Mesenchymal stem cell (in vitro differentiated cells and primary cell): ENCODE data around the gene GRIFIN.

Experiments
- DNase-seq: peaks from one replicate; pipeline ENCODE4 v3.0.0-alpha.2; 2013
- H2AFZ ChIP-seq: one replicate; pipeline ENCODE4 v1.6.1; 2013; ENCODE audit warnings: low read depth, mild to moderate bottlenecking, control low read depth, inconsistent platforms, low read length, moderate library complexity
- H2AK5ac ChIP-seq: 2 replicates; pipeline ENCODE4 v1.6.1; 2013; ENCODE audit warnings: low read length, moderate library complexity, mild to moderate bottlenecking, inconsistent platforms; ENCODE audit not compliant: severe bottlenecking
- H2BK120ac ChIP-seq: one replicate; pipeline ENCODE4 v1.6.1; 2013; ENCODE audit warnings: low read depth, mild to moderate bottlenecking, inconsistent platforms, low read length, moderate library complexity
- H2BK12ac ChIP-seq, 2 experiments: one replicate each; pipeline ENCODE4 v1.6.1; 2013; ENCODE audit warnings: inconsistent platforms in 2 of 2, low read length in 2 of 2, mild to moderate bottlenecking in 2 of 2, moderate library complexity in 2 of 2, control low read depth in 1 of 2
- H2BK15ac ChIP-seq: one replicate; pipeline ENCODE4 v1.6.1; 2013; ENCODE audit warnings: mild to moderate bottlenecking, low read depth, inconsistent platforms; ENCODE audit not compliant: poor library complexity, severe bottlenecking
- H2BK5ac ChIP-seq: 2 replicates; pipeline ENCODE4 v1.6.1; 2013; ENCODE audit warnings: low read depth, mild to moderate bottlenecking, low read length, control low read depth, inconsistent platforms; ENCODE audit not compliant: poor library complexity, severe bottlenecking
- H3K14ac ChIP-seq, 2 experiments: one replicate each; pipeline ENCODE4 v1.6.1; 2013; ENCODE audit warnings: inconsistent platforms in 2 of 2, low read length in 2 of 2, control low read depth in 1 of 2, mild to moderate bottlenecking in 1 of 2, moderate library complexity in 1 of 2
- H3K18ac ChIP-seq, 2 experiments: one replicate each; pipeline ENCODE4 v1.6.1; 2013; ENCODE audit warnings: inconsistent platforms in 2 of 2, low read length in 2 of 2, control low read depth in 1 of 2, low read depth in 1 of 2, mild to moderate bottlenecking in 1 of 2
- H3K23ac ChIP-seq, 2 experiments: one replicate each; pipeline ENCODE4 v1.6.1; 2013; ENCODE audit warnings: inconsistent platforms in 2 of 2, low read length in 2 of 2, mild to moderate bottlenecking in 2 of 2, moderate library complexity in 2 of 2, control low read depth in 1 of 2
- H3K27ac ChIP-seq: 2 replicates; pipeline ENCODE4 v1.5.1; 2013; ENCODE audit warnings: mild to moderate bottlenecking, moderate library complexity, low read length, control low read depth, inconsistent platforms; ENCODE audit not compliant: poor library complexity, severe bottlenecking
- H3K27me3 ChIP-seq, 2 experiments: 2 replicates each; pipeline versions ENCODE4 v1.6.1 to v1.7.0; 2013; ENCODE audit warnings: low read length in 2 of 2, mild to moderate bottlenecking in 2 of 2, moderate library complexity in 2 of 2, control low read depth in 1 of 2, inconsistent platforms in 1 of 2; ENCODE audit not compliant: control insufficient read depth in 1 of 2, insufficient read depth in 1 of 2
- H3K36me3 ChIP-seq, 2 experiments: 2 replicates each; pipeline versions ENCODE4 v1.6.1 to v1.7.0; 2013; ENCODE audit warnings: low read length in 2 of 2, control low read depth in 1 of 2, inconsistent platforms in 1 of 2, low read depth in 1 of 2, mild to moderate bottlenecking in 1 of 2; ENCODE audit not compliant: insufficient read depth in 2 of 2, control insufficient read depth in 1 of 2
- H3K4ac ChIP-seq, 2 experiments: one replicate each; pipeline ENCODE4 v1.6.1; 2013; ENCODE audit warnings: inconsistent platforms in 2 of 2, low read length in 2 of 2, mild to moderate bottlenecking in 2 of 2, moderate library complexity in 2 of 2, control low read depth in 1 of 2, low read depth in 1 of 2
- H3K4me1 ChIP-seq: 2 replicates; pipeline ENCODE4 v1.6.1; 2013; ENCODE audit warnings: low read depth, low read length, control low read depth; ENCODE audit not compliant: control insufficient read depth, insufficient read depth
- H3K4me2 ChIP-seq: 2 replicates; pipeline ENCODE4 v1.6.1; 2013; ENCODE audit warnings: low read length, mild to moderate bottlenecking, inconsistent platforms; ENCODE audit not compliant: poor library complexity, severe bottlenecking
- H3K4me3 ChIP-seq, 2 experiments: 2 replicates each; pipeline versions ENCODE4 v1.5.1 to v1.7.0; 2013; ENCODE audit warnings: low read length in 2 of 2, mild to moderate bottlenecking in 2 of 2, control low read depth in 1 of 2, low read depth in 1 of 2; ENCODE audit not compliant: insufficient read depth in 1 of 2
- H3K79me1 ChIP-seq: replicated peaks from 2 replicates; pipeline ENCODE4 v1.6.1; 2013; ENCODE audit warnings: mild to moderate bottlenecking, control low read depth, low read length, inconsistent platforms; ENCODE audit not compliant: poor library complexity, severe bottlenecking
- H3K9ac ChIP-seq: 2 replicates; pipeline ENCODE4 v1.7.0; 2013; ENCODE audit warnings: mild to moderate bottlenecking, low read length, moderate library complexity
- H3K9me3 ChIP-seq: 2 replicates; pipeline ENCODE4 v1.7.0; 2013; ENCODE audit warnings: mild to moderate bottlenecking, low read length; ENCODE audit not compliant: control insufficient read depth
- H4K8ac ChIP-seq: one replicate; pipeline ENCODE4 v1.6.1; 2013; ENCODE audit warnings: inconsistent platforms, mild to moderate bottlenecking, low read length, moderate library complexity
- H4K91ac ChIP-seq: one replicate; pipeline ENCODE4 v1.6.1; 2013; ENCODE audit warnings: mild to moderate bottlenecking, low read length, inconsistent platforms
- WGBS: methylation state at CpG from one replicate; pipeline ENCODE4 v1.1.7; 2013; ENCODE audit warnings: mixed read lengths; 5-methylcytosine and 5-hydroxymethylcytosine counted together

GRIFIN gene

DNA sequence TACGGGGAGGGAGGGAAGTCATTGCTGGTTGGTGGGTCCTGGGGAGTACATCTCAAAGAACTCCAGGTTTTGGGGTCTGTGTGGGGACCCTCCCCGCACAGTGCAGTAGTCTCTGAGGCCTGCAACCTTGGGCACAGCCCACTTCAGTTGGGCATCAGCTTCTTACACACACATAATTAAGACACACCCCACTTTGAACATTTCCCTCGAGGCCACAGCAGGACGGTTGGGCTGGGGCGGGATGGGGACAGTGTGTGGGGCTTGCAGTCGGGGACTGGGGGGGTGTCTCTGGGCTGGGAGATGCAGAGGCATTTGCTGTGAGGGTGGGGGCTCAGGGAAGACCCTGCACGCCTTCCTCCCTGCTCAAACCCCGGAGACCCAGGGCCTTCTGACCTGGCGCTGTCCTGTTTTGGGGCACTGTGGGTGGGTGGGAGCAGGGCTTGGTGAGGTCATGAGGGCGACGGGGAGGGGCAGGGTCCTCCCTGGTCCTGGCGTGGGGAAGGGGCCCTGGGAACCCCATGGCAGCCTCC lies 44.6 kb upstream of the GRIFIN start:
- H2AFZ ChIP-seq, result no peak overlapping the region
- H3K9me3 ChIP-seq, result no peaks in the 10 kb centered on the region
- no peak overlapping the region for H3K14ac ChIP-seq
- H2AK5ac ChIP-seq, result no peak overlapping the region
- H2BK120ac ChIP-seq, result no peak overlapping the region
- no peak overlapping the region for H4K8ac ChIP-seq
- no peak overlapping the region for H3K18ac ChIP-seq
- H2BK12ac ChIP-seq, result no peak overlapping the region
- no peak overlapping the region for H2BK5ac ChIP-seq
- H3K23ac ChIP-seq, result no peak overlapping the region
- peaks cover 0 to 45% of the 10 kb centered on the region in 2 experiments for H3K36me3 ChIP-seq
- no peak overlapping the region for H2BK15ac ChIP-seq
- H3K27me3 ChIP-seq, result no peaks in the 10 kb centered on the region
- H3K27ac ChIP-seq, result peak overlapping the region; percentile 31
- H3K4ac ChIP-seq, result no peak overlapping the region
- no peaks in the 10 kb centered on the region for H3K79me1 ChIP-seq
- no peak overlapping the region for H3K9ac ChIP-seq
- H3K4me1 ChIP-seq, result peaks cover 70% of the 10 kb centered on the region
- 40% methylated on average over 9 of the region's 12 CpGs for WGBS
- peak overlapping the region; percentile 59 to 79 for H3K4me3 ChIP-seq
- H4K91ac ChIP-seq, result no peak overlapping the region
- peak overlapping the region; percentile 90 for H3K4me2 ChIP-seq
- DNase-seq, result no peak

- Histone ChIP-seq H2BK12ac (no peak overlapping the region), H3K9me3 (no peaks in the 10 kb centered on the region), H3K9ac (no peak overlapping the region), H3K4me2 (peak overlapping the region; percentile 90), H3K18ac (no peak overlapping the region), H2AFZ (no peak overlapping the region), H3K27me3 (peaks cover 0 to under 1% of the 10 kb centered on the region in 2 experiments), H3K36me3 (peaks cover 0 to 39% of the 10 kb centered on the region in 2 experiments), H2BK15ac (no peak overlapping the region), H2BK120ac (no peak overlapping the region), H2AK5ac (no peak overlapping the region), H3K4me3 (peak overlapping the region; percentile 59 to 79), H4K8ac (no peak overlapping the region), H3K4ac (no peak overlapping the region), H4K91ac (no peak overlapping the region), H3K4me1 (peaks cover 70% of the 10 kb centered on the region), H3K79me1 (no peaks in the 10 kb centered on the region), H2BK5ac (no peak overlapping the region), H3K23ac (no peak overlapping the region), H3K14ac (no peak overlapping the region), H3K27ac (peak overlapping the region; percentile 31)
- DNase-seq, result no peak
- 4% methylated on average over 34 of the region's 37 CpGs for WGBS
Measured at GRCh38 chr7:2520131-2520760, 44.0 kb upstream of the GRIFIN start.

DNA sequence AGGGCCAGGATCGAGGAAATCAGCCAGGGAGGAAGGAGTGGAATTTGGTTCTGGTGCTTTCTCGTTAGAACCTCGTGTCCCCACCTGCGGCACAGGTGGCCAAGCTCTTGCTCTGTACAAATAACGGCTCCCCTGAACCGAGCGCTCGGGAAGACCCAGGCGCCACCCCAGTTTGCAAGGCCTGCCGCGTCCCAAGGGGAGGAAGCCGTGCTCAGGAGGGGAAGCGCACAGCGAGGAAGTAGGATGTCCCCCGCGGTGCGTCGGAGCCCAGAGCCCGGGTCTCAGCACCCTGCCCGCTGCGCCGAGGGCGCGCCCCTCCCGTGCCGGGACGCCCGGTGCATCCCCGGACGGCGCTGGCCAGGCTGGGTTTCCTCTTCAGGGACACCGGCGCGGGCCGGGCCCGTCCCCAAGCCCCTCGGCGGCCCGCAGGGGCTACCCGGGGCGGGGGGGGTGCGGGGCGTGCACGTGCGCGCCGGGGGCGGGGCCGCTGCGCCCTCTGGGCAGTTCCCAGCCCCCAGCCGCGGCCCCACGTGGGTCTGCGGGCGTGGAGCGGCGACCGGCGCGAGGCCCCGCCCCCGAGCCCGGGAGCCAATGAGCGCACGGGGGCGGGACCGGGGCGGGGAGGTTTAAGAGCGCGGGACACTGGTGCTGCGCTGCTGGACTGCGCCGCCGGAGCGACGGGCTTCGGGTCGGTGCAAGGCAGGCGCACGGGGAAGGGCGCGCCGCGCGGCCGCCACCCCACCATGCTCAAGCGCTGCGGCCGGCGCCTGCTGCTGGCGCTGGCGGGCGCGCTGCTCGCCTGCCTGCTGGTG lies 43.1 kb upstream of the GRIFIN start, which contains the start of gene LFNG:
Gene LFNG (plus strand): TSS at position 656 of the 812 bp plus-strand sequence. CDS start 88 bp downstream, at position 744.
- Histone ChIP-seq H3K4me2 (peak within 1 kb of the TSS; percentile 93), H3K14ac (peak within 1 kb of the TSS in 1 of 2 experiments; percentile 69), H3K9me3 (no peaks in the 10 kb centered on the region), H2AK5ac (peak within 1 kb of the TSS; percentile 95), H3K23ac (no peak within 1 kb of the TSS), H2BK15ac (peak within 1 kb of the TSS; percentile 96), H2BK120ac (no peak within 1 kb of the TSS), H3K9ac (peak within 1 kb of the TSS; percentile 26), H3K27ac (peak within 1 kb of the TSS; percentile 97), H2AFZ (peak within 1 kb of the TSS; percentile 54), H2BK12ac (peak within 1 kb of the TSS in 1 of 2 experiments; percentile 94), H3K4me3 (peak within 1 kb of the TSS; percentile 73 to 79), H3K4me1 (peaks cover 64% of the 10 kb centered on the region), H3K36me3 (peaks cover 0 to 30% of the 10 kb centered on the region in 2 experiments), H3K79me1 (no peaks in the 10 kb centered on the region), H4K91ac (peak within 1 kb of the TSS; percentile 70), H3K27me3 (peaks cover 0 to 5% of the 10 kb centered on the region in 2 experiments), H2BK5ac (peak within 1 kb of the TSS; percentile 98), H3K4ac (no peak within 1 kb of the TSS), H4K8ac (no peak within 1 kb of the TSS), H3K18ac (peak within 1 kb of the TSS; percentile 74 to 87)
- WGBS, result 1% methylated on average over 54 of the region's 95 CpGs
- peak; percentile 87 for DNase-seq

- H3K9me3 ChIP-seq, result no peaks in the 10 kb centered on the region
- no peak overlapping the region for H3K23ac ChIP-seq
- no peaks in the 10 kb centered on the region for H3K79me1 ChIP-seq
- H4K91ac ChIP-seq, result peak overlapping the region; percentile 70
- peak overlapping the region; percentile 48 to 73 for H3K4me3 ChIP-seq
- peak overlapping the region in 1 of 2 experiments; percentile 94 for H2BK12ac ChIP-seq
- DNase-seq, result no peak
- H3K4me2 ChIP-seq, result peak overlapping the region; percentile 93
- no peak overlapping the region for H2BK120ac ChIP-seq
- no peak overlapping the region for H4K8ac ChIP-seq
- H2BK5ac ChIP-seq, result peak overlapping the region; percentile 98
- peak overlapping the region; percentile 95 for H2AK5ac ChIP-seq
- peak overlapping the region; percentile 6 for H2BK15ac ChIP-seq
- peaks cover 64% of the 10 kb centered on the region for H3K4me1 ChIP-seq
- H3K18ac ChIP-seq, result peak overlapping the region; percentile 74 to 87
- WGBS, result 2% methylated on average over 38 of the region's 41 CpGs
- peaks cover 0 to 24% of the 10 kb centered on the region in 2 experiments for H3K36me3 ChIP-seq
- H3K9ac ChIP-seq, result peak overlapping the region; percentile 26
- H3K4ac ChIP-seq, result no peak overlapping the region
- H3K27me3 ChIP-seq, result peaks cover 0 to 5% of the 10 kb centered on the region in 2 experiments
- H3K14ac ChIP-seq, result peak overlapping the region in 1 of 2 experiments; percentile 69
- H2AFZ ChIP-seq, result no peak overlapping the region
- H3K27ac ChIP-seq, result peak overlapping the region; percentile 97
Measured at GRCh38 chr7:2518737-2519118, 42.5 kb upstream of the GRIFIN start.
